Mammary epithelial cell (primary cell): Measurements from ENCODE around the gene ATP11A.

ENCODE experiments used
- CTCF ChIP-seq, 2 donors: IDR thresholded peaks in 1 of 2; conservative IDR thresholded peaks in 1 of 2; 2 replicates each; pipeline ENCODE4 v1.5.1; 2011 to 2012; ENCODE audit warnings: inconsistent platforms in 2 of 2, low read length in 2 of 2, mild to moderate bottlenecking in 2 of 2, control low read depth in 1 of 2, low read depth in 1 of 2; ENCODE audit not compliant: insufficient read depth in 1 of 2; ENCODE audit errors: extremely low read depth in 1 of 2
- EZH2 ChIP-seq: IDR thresholded peaks from 2 replicates; pipeline ENCODE4 v1.6.1; 2012; ENCODE audit warnings: low read length, inconsistent platforms, borderline replicate concordance

- no peak for TF ChIP-seq CTCF (conservative IDR thresholded peaks at IDR 0.05 in 1 of 2, IDR thresholded peaks at IDR 0.05 in 1 of 2; ENCODE audit: extremely low read depth in 1 of 2, insufficient read depth in 1 of 2, low read depth in 1 of 2, low read length in 2 of 2)
- TF ChIP-seq EZH2: no peak
These were observed 52.7 kb downstream of the ATP11A start for GRCh38 chr13:112742583-112742982.
